NT2/D1 (cell line): ENCODE data around the gene ADARB2.

Source experiments
- SUZ12 ChIP-seq: IDR thresholded peaks from 2 replicates; pipeline ENCODE4 v1.6.1; 2011; ENCODE audit not compliant: insufficient read length, insufficient read depth; ENCODE audit errors: extremely low read depth
- ZNF274 ChIP-seq: IDR thresholded peaks from 2 replicates; pipeline ENCODE4 v1.6.1; 2011; ENCODE audit warnings: mild to moderate bottlenecking, low read depth, low read length

- TF ChIP-seq ZNF274: no peak
- TF ChIP-seq SUZ12: no peak
Observed at GRCh38 chr10:1673568-1674345, 63.6 kb downstream of the ADARB2 start.
